OCI-LY1 (cell line): ENCODE measurements around the gene TRIM6.

Experiments used
- EZH2 ChIP-seq: fragments of 200-600 bp; sonication (generic), shearing (Covaris generic); IDR thresholded peaks from 2 replicates; pipeline ENCODE4 v1.8.0; 2017; ENCODE audit warnings: borderline replicate concordance, mixed run types, mild to moderate bottlenecking, antibody characterized with exemption, low read length, moderate library complexity, mixed read lengths
- TF ChIP-seq, protein P1 (sequence below): fragments of 200-600 bp; sonication (generic), shearing (Covaris generic); IDR thresholded peaks from 2 replicates; pipeline ENCODE4 v1.5.1; 2017; ENCODE audit warnings: mild to moderate bottlenecking, antibody characterized with exemption, low read length, moderate library complexity, mixed read lengths

DNA sequence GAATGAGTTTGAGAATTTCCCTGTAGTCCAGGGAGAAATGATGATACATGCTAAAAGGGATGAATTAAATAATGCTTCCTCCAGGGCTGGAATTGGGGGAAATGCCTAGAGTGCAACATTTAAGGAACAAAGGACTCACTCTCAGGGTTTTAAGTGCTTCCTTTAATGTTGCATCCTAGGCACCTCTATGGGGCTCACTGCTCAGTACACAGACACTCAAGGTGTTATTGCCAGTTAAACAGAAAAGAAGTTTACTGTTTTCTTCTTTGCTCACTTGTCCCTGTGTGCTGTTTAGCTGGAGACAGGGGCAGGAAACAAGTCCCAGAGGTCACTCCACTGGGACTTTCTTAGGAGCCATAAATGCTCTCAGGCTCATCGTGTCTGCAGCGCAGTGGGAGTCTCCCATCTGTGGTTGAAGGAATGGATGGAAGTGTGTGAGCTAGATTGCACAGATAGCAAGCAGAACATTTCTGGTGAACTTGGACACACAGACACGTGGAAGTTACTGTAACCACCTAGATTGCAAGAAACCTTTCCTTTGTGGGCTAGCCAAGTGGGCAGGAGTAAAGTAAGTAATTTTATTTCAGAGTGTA is 39.7 kb upstream of the TRIM6 start:
- TF ChIP-seq, protein P1, sequence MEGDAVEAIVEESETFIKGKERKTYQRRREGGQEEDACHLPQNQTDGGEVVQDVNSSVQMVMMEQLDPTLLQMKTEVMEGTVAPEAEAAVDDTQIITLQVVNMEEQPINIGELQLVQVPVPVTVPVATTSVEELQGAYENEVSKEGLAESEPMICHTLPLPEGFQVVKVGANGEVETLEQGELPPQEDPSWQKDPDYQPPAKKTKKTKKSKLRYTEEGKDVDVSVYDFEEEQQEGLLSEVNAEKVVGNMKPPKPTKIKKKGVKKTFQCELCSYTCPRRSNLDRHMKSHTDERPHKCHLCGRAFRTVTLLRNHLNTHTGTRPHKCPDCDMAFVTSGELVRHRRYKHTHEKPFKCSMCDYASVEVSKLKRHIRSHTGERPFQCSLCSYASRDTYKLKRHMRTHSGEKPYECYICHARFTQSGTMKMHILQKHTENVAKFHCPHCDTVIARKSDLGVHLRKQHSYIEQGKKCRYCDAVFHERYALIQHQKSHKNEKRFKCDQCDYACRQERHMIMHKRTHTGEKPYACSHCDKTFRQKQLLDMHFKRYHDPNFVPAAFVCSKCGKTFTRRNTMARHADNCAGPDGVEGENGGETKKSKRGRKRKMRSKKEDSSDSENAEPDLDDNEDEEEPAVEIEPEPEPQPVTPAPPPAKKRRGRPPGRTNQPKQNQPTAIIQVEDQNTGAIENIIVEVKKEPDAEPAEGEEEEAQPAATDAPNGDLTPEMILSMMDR: no peak
- no peak for TF ChIP-seq EZH2
